Spinal cord (tissue), 10 donors: Measurements from ENCODE around the gene QSOX1. TPM values are rescaled to one million over a fixed set of nuclear protein-coding genes. Genes with fewer than 3 reads are reported as not detected.

Source experiments
- DNase-seq, 6 donors: peaks; one replicate each; pipeline versions ENCODE4 v3.0.0 to v3.0.0-alpha.2; 2013 to 2015; ENCODE audit warnings: low spot score in 6 of 6, low read depth in 4 of 6
- H3K27ac ChIP-seq: one replicate; pipeline ENCODE4 v1.5.1; 2013; ENCODE audit warnings: low read depth, low read length, control low read depth
- H3K27me3 ChIP-seq: one replicate; pipeline ENCODE4 v1.6.1; 2013; ENCODE audit warnings: low read length; ENCODE audit not compliant: control insufficient read depth, insufficient read depth
- H3K36me3 ChIP-seq: one replicate; pipeline ENCODE4 v1.6.1; 2013; ENCODE audit warnings: low read length; ENCODE audit not compliant: control insufficient read depth, insufficient read depth
- H3K4me1 ChIP-seq: one replicate; pipeline ENCODE4 v1.6.1; 2013; ENCODE audit warnings: low read length; ENCODE audit not compliant: control insufficient read depth, insufficient read depth
- H3K4me3 ChIP-seq: one replicate; pipeline ENCODE4 v1.5.1; 2013; ENCODE audit warnings: low read depth, low read length, control low read depth
- H3K9me3 ChIP-seq: one replicate; pipeline ENCODE4 v1.6.1; 2013; ENCODE audit warnings: low read length; ENCODE audit not compliant: control insufficient read depth, insufficient read depth
- WGBS: methylation state at CpG from one replicate; pipeline ENCODE4 v1.1.5; 2013; ENCODE audit warnings: missing lambda C conversion rate; ENCODE audit not compliant: insufficient coverage; 5-methylcytosine and 5-hydroxymethylcytosine counted together
- polyA plus RNA-seq, 2 donors: library from polyadenylated mRNA; unstranded; fragments of 120-200 nt; gene quantifications; one replicate each; pipeline ENCODE4 v1.2.1, GENCODE V29; 2013; ENCODE audit not compliant: insufficient read length in 2 of 2
- total RNA-seq, 2 donors: library from RNA; depleted of rRNA in 1 of 2; stranded (reverse); fragments of 120-200 nt in 1 of 2; fragments of >200 nt in 1 of 2; gene quantifications; one replicate each; pipeline versions ENCODE4 v1.2.3 to v1.2.4, GENCODE V29; 2013 to 2014
- donor health status: healthy.

The QSOX1 gene
- total and polyA plus RNA-seq, 4 donors, result 25.0 to 46.5 (median 32.7) TPM

DNA sequence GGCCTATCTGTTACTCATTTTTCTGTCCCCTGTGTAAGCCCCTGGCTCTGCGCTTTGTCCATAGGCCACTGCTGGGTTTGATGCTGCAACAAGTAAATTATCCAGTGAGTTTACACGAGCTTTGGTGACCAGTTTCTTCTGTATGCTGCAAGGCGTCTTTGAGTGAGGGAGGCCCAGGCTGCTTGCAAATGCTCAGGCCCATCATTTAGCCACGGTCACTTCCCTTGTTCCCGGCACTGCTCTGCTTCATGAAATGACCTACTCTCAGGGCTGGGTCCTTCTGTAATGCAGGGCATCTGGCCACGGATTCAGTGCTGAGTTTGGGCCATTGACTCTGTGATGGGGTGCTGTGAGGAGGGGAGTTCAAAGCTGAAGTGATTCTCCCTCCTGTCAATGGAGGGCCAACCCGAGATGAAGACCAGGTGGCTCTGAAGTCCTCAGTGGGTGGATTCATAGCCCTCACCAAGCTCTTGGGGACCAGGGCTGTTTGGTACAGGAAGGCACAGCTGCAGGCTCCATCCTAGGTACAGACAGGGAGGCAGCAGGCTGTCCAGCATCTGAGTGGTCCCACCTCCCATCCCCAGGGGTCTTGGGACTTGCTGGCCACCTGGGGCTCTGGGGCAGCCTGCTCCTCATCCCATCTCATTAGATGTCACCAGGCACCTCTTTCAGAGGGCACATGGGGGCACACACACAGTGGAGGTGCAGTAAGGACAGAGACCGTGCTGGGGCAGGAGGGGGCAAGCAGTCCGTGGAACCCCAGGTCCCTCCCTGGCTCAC, 97.0 kb downstream of the QSOX1 start:
- peaks cover 15% of the 10 kb centered on the region for H3K4me1 ChIP-seq
- no peak overlapping the region for H3K4me3 ChIP-seq
- H3K27ac ChIP-seq, result no peak overlapping the region
- H3K36me3 ChIP-seq, result no peaks in the 10 kb centered on the region
- no peak for DNase-seq
- 79% methylated on average over 9 of the region's 9 CpGs for WGBS
- peaks cover 12% of the 10 kb centered on the region for H3K27me3 ChIP-seq
- no peaks in the 10 kb centered on the region for H3K9me3 ChIP-seq

DNA sequence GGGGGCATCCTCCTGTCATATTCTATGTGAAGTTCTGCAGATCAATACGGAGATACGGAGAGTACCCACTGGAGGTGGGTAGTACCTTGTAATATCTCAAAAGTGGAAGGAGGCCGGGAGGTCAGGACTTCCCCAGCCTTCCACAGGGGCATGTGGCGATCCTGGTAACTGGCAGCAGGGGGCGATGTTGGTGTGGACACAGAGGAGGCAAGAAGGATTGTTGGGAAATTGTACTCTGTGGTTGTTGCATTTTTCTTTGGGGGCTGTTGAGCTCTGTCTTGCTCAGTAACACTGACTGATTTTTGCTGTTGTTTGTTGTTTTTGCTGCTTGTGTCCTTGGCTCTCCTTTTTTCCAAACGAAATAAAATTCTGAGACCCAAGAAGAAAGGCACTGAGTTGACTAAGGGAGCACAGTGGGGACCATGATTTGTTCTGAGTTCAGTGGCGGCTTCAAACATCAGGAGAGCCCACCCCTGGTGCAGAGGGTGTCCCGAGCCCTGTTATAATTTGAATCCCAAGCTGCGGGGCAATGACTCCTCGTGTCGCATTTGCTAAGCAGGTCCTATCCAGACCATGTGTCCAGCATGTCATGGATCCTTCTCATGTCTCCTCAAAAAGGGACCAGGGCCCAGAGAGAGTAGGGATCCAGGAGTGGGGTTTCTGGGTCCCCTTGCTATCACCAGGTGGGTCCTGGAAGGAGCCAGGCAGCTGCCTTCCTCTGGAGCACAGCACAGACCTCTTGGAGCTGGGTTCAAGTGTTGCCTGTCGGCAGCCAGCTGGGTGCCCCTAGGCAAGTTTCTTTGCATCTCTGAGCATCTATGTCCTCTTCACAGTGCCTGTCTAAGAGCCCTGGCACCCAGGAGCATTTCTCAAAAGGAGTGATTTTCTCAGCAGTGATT, 98.2 kb downstream of the QSOX1 start:
- Histone ChIP-seq H3K27ac (no peak overlapping the region), H3K27me3 (peaks cover 15% of the 10 kb centered on the region), H3K4me3 (no peak overlapping the region), H3K9me3 (no peaks in the 10 kb centered on the region), H3K36me3 (no peaks in the 10 kb centered on the region), H3K4me1 (peaks cover 15% of the 10 kb centered on the region)
- WGBS, result 68% methylated on average over 12 of the region's 12 CpGs
- DNase-seq, result peak in 2 of 6 donors; percentile 38 to 40

Other genes with a start within 250 kb of the QSOX1 start
- gene CEP350, start 200.1 kb upstream of the QSOX1 start, total RNA-seq, result 10 to 100 TPM; 68.0 to 98.3 TPM
- 10 to 100 TPM; 16.8 to 26.3 TPM for gene CEP350, start 200.1 kb upstream of the QSOX1 start, polyA plus RNA-seq
- gene LHX4, start 75.4 kb downstream of the QSOX1 start, total RNA-seq, result 1 to 10 TPM in 1 of 2 donors, under 1 TPM in 1; 0.39 to 1.3 TPM
- 1 to 10 TPM; 3.8 to 4.4 TPM for gene LHX4, start 75.4 kb downstream of the QSOX1 start, polyA plus RNA-seq